Astrocyte of the spinal cord (primary cell): ENCODE measurements around the gene SRPX.

Experiments used
- DNase-seq: peaks from one replicate; pipeline ENCODE4 v3.0.0; 2011; ENCODE audit warnings: low read depth, low spot score
- H3K4me3 ChIP-seq: 2 replicates; pipeline ENCODE4 v1.5.1; 2011; ENCODE audit warnings: low read depth, mild to moderate bottlenecking, low read length, moderate library complexity
- in situ Hi-C: cut with HindIII; loops from 2 replicates; pipeline ENCODE4 v1.10.0; 2017; ENCODE audit warnings: low sequenced_read_pairs
- TF ChIP-seq, protein P1 (sequence below): IDR thresholded peaks from 2 replicates; pipeline ENCODE4 v1.5.1; 2012; ENCODE audit warnings: low read depth, mild to moderate bottlenecking, low read length, inconsistent platforms

SRPX gene

DNA sequence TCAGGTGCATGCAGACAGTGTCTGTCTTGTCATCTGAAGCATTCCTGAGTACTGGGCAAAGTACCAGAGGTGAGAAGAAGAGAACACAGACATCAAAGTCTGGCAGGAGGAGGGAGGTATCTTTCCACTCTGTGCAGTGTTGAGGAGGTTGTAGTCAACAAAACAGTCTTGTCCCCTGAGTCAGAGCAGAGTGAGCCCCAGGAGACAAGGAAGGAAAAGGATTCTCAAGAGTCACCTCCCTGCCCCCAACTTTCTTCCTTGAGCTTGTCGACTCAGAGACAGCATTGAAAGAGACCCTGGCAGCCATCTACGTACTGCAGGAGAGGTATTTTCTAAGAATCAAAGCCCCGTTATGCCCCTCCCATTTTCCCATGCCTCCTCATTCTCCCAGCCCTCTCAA is 4.4 kb upstream of the SRPX start:
- DNase-seq = no peak
- H3K4me3 ChIP-seq = no peak overlapping the region
- TF ChIP-seq, protein P1, sequence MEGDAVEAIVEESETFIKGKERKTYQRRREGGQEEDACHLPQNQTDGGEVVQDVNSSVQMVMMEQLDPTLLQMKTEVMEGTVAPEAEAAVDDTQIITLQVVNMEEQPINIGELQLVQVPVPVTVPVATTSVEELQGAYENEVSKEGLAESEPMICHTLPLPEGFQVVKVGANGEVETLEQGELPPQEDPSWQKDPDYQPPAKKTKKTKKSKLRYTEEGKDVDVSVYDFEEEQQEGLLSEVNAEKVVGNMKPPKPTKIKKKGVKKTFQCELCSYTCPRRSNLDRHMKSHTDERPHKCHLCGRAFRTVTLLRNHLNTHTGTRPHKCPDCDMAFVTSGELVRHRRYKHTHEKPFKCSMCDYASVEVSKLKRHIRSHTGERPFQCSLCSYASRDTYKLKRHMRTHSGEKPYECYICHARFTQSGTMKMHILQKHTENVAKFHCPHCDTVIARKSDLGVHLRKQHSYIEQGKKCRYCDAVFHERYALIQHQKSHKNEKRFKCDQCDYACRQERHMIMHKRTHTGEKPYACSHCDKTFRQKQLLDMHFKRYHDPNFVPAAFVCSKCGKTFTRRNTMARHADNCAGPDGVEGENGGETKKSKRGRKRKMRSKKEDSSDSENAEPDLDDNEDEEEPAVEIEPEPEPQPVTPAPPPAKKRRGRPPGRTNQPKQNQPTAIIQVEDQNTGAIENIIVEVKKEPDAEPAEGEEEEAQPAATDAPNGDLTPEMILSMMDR = no peak
- in situ Hi-C loops = no loop called here

DNA sequence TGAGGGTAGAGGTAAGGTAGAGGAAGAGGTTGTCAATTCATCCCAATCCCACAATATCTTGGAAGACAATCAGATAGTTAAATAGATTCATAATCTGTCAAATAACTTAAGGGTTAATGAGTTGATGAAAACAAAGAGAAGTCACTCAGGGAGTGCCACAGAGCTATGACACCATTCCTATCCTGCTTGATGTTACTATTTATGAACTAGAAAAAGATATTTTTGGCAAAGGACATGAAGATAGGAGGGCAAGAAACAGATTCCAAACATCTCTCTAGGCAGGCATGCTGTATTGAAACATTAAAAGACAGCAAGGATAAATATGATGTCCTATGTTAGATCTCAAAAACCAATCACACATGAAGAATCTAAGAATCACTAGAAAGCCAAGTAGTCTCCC is 3.5 kb upstream of the SRPX start:
- TF ChIP-seq, protein P1 = no peak
- DNase-seq = no peak
- in situ Hi-C loops = no loop called here
- H3K4me3 ChIP-seq = no peak overlapping the region

DNA sequence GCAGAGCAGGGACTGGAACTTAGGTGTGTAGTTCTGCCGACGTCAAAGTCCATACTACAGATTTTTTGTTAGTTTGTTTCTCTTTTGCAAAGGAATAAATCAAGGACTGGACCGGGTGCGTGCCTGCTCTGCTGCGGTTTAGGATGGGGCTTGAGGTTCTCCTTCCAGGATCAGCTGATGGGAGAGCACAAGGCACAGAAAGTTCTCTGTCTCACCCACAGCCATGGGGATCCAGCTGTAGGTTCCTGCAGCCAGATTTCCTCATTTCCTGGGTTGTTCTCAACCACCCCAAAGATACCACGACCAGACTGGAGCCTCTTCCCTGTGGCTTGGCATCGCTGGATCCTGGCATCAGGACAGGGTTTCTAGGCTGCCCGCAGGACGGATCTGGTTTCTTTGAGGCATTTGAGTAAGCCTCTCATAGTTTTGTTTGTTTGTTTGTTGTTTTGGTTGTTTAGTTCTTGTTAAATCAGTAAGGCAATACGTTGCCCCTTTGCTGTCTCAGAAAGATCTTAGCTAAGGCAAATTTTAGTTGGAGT is 789 bp upstream of the SRPX start:
- peak overlapping the region; percentile 60 for H3K4me3 ChIP-seq
- TF ChIP-seq, protein P1 = no peak
- in situ Hi-C loops = no loop called here
- DNase-seq = no peak

DNA sequence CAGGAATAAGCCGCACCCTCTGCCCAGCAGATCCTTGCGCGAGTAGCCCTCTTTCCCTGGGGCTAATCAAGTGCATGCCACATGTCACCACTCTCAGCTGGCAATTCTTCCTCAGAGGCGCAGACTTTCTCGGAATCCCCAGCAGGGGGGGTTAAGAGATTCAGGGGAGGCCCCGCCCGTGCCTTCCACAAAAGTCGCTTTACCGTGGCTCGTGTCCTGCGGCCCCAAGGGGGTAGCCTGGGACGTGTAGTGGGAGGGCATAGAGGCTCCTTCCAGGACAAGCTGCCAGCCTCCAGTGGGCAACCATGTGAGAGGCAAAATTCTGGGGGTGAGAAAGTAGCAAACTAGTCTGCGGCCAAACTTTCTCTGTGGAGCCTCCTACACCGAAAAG is 652 bp downstream of the SRPX start:
- DNase-seq = peak; percentile 53
- TF ChIP-seq, protein P1 = peak; percentile 43
- in situ Hi-C loops = no loop called here
- peak overlapping the region; percentile 60 for H3K4me3 ChIP-seq

DNA sequence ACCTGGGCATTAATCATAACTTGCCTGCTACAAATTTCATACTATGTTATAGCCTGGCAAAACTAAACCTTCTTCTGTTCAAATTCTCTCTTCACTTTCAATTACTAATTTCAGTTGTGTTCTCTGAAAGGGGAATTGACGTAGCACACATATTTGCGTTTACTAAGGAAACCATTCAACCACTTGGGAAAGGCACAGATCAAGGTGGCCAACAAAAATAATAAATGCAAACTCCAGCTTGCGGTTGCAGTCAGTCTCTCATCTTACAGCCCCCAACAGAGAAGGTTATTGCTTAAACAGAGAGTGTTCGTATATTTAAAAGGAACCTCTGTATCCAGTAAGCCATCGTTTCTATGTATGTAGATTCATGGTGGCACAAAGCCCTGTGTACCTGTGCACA is 4.0 kb downstream of the SRPX start:
- TF ChIP-seq, protein P1 = no peak
- peak; percentile 65 for DNase-seq
- H3K4me3 ChIP-seq = no peak overlapping the region
- in situ Hi-C loops = no loop called here

DNA sequence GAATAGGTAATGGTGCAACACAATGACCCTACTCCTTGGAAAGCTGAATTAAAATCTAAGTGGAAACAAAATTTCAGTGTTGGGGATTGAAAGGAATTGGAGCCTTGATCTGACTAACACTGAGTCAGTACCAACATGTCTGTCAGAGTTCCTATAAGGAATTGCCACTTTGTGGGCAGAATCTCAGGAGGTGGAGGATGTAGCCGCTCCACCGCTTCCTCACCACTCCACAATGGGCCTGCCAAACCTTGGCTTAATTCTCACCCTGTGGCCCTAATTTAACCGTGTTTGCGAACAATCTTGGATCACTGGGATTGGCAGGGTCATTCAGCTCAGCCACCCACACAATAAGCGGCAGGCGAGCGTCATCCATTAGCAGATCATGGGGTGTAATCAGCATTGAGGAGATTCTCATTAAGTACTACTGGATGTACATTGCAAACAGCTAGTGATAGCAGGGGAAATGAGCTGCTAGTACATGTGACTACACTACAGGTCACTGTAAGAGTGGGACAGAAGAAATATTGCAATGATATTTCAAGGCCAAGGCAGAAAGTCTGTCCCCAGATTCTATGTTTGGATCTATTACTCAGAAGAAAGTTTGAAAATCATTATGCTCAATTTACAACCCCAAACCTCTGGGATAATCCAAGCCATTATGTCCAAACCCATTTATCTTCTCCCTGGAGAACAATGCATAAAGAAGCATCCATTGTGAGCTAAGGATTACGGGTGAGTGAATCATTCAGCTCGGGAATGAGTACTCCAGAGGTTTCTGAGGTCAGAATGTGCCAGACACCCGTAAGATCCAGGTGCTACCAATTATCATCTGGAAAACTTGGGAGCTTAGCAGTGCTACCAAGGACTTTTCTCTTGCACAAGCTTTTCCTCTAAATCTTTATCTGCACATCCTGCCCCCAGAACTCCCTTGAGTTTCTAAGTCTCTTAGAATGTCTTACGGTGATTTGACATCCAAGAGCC is 5.8 kb downstream of the SRPX start:
- in situ Hi-C loops = no loop called here
- no peak overlapping the region for H3K4me3 ChIP-seq

More for the DNA sequence above, 5.8 kb downstream of the SRPX start:
- TF ChIP-seq, protein P1 = no peak
- DNase-seq = peak; percentile 65
